HUES64 (cell line): ENCODE results near the gene SHROOM1.
"Not testable (repeated sequence)": the region's sequence is repeated elsewhere in the genome, so short reads cannot be mapped to it uniquely, and the experiment has no call there.

Experiments used
- H3K27ac ChIP-seq: 2 replicates; pipeline ENCODE4 v1.7.0; 2013; ENCODE audit warnings: low read depth, low read length, inconsistent platforms
- H3K27me3 ChIP-seq: 2 replicates; pipeline ENCODE4 v1.6.1; 2013; ENCODE audit warnings: mild to moderate bottlenecking, low read length; ENCODE audit not compliant: insufficient read depth
- H3K36me3 ChIP-seq: 2 replicates; pipeline ENCODE4 v1.6.1; 2013; ENCODE audit warnings: mild to moderate bottlenecking, low read length; ENCODE audit not compliant: insufficient read depth
- H3K4me1 ChIP-seq: 2 replicates; pipeline ENCODE4 v1.6.1; 2013; ENCODE audit warnings: mild to moderate bottlenecking, low read length, moderate library complexity; ENCODE audit not compliant: insufficient read depth
- H3K4me3 ChIP-seq: 2 replicates; pipeline ENCODE4 v1.5.1; 2013; ENCODE audit warnings: mild to moderate bottlenecking, low read length, moderate library complexity
- H3K9ac ChIP-seq: 2 replicates; pipeline ENCODE4 v1.6.1; 2013; ENCODE audit warnings: mild to moderate bottlenecking, low read depth, low read length
- H3K9me3 ChIP-seq: 2 replicates; pipeline ENCODE4 v1.6.1; 2013; ENCODE audit warnings: low read depth, low read length; ENCODE audit not compliant: insufficient read depth
- WGBS: fragments of 150-250, 120-280 bp; methylation state at CpG from one replicate; pipeline ENCODE4 v1.1.7; 2013; ENCODE audit warnings: missing lambda C conversion rate; 5-methylcytosine and 5-hydroxymethylcytosine counted together

Gene SHROOM1

GRCh38 chr5:132867046-132867451, 36.6 kb upstream of the SHROOM1 start:
- Histone ChIP-seq H3K4me1 (peaks cover 9% of the 10 kb centered on the region; the same call in 1 of the 2 replicates), H3K36me3 (peaks cover 27% of the 10 kb centered on the region), H3K4me3 (peak overlapping the region; percentile 90), H3K9me3 (no peaks in the 10 kb centered on the region), H3K9ac (peak overlapping the region; percentile 92), H3K27me3 (no peaks in the 10 kb centered on the region; the same call in 1 of the 2 replicates), H3K27ac (peak overlapping the region; percentile 82)
- 2% methylated on average over 13 of the region's 13 CpGs for WGBS

GRCh38 chr5:132866342-132867045, 36.0 kb upstream of the SHROOM1 start, which contains the start of the genes GDF9 and UQCRQ:
Gene GDF9, minus strand, starts transcription at chr5:132866469. Its CDS starts 1,936 bp downstream, at chr5:132864533.
Gene UQCRQ, plus strand, starts transcription at chr5:132866642. Its CDS starts 240 bp downstream, at chr5:132866882.
- Histone ChIP-seq H3K27ac (peak within 1 kb of the TSS; percentile 87), H3K4me1 (peaks cover 9% of the 10 kb centered on the region; the same call in 1 of the 2 replicates), H3K9ac (peak within 1 kb of the TSS; percentile 92), H3K36me3 (peaks cover 26% of the 10 kb centered on the region), H3K27me3 (no peaks in the 10 kb centered on the region; the same call in 1 of the 2 replicates), H3K4me3 (peak within 1 kb of the TSS; percentile 90), H3K9me3 (no peaks in the 10 kb centered on the region)
- under 1% methylated on average over 55 of the region's 55 CpGs for WGBS

GRCh38 chr5:132865668-132866341, 35.4 kb upstream of the SHROOM1 start:
- no peaks in the 10 kb centered on the region for H3K9me3 ChIP-seq
- H3K9ac ChIP-seq: peak overlapping the region; percentile 64
- H3K4me3 ChIP-seq: peak overlapping the region; percentile 90
- WGBS: 47% methylated on average over 30 of the region's 30 CpGs
- H3K27ac ChIP-seq: peak overlapping the region; percentile 87
- H3K36me3 ChIP-seq: peaks cover 26% of the 10 kb centered on the region
- no peaks in the 10 kb centered on the region; the same call in 1 of the 2 replicates for H3K27me3 ChIP-seq
- peaks cover 9% of the 10 kb centered on the region; the same call in 1 of the 2 replicates for H3K4me1 ChIP-seq

- H3K9me3 ChIP-seq: no peaks in the 10 kb centered on the region
- WGBS: 80% methylated on average over 3 of the region's 5 CpGs
- peaks cover 4% of the 10 kb centered on the region; the same call in 1 of the 2 replicates for H3K4me1 ChIP-seq
- H3K4me3 ChIP-seq: no peak overlapping the region
- no peak overlapping the region for H3K27ac ChIP-seq
- H3K9ac ChIP-seq: no peak overlapping the region
- no peaks in the 10 kb centered on the region for H3K36me3 ChIP-seq
- H3K27me3 ChIP-seq: no peaks in the 10 kb centered on the region; the same call in 1 of the 2 replicates
Measured at GRCh38 chr5:132860742-132861141, 30.3 kb upstream of the SHROOM1 start.

GRCh38 chr5:132859889-132860437, 29.5 kb upstream of the SHROOM1 start:
- H3K9me3 ChIP-seq: no peaks in the 10 kb centered on the region
- H3K4me1 ChIP-seq: no peaks in the 10 kb centered on the region; the same call in 1 of the 2 replicates
- H3K27me3 ChIP-seq: no peaks in the 10 kb centered on the region; the same call in 1 of the 2 replicates
- H3K36me3 ChIP-seq: no peaks in the 10 kb centered on the region
- no peak overlapping the region for H3K9ac ChIP-seq
- WGBS: 89% methylated on average over 2 of the region's 2 CpGs
- H3K4me3 ChIP-seq: no peak overlapping the region
- H3K27ac ChIP-seq: no peak overlapping the region

- Histone ChIP-seq H3K9ac (no peak overlapping the region), H3K4me3 (no peak overlapping the region), H3K4me1 (peaks cover 11% of the 10 kb centered on the region), H3K9me3 (no peaks in the 10 kb centered on the region), H3K36me3 (no peaks in the 10 kb centered on the region), H3K27ac (no peak overlapping the region), H3K27me3 (no peaks in the 10 kb centered on the region)
- WGBS: 96% methylated on average over 3 of the region's 3 CpGs
Measured at GRCh38 chr5:132856011-132856410, 25.6 kb upstream of the SHROOM1 start.

- not testable (repeated sequence) for H3K9ac ChIP-seq
- WGBS: 91% methylated on average over 5 of the region's 5 CpGs
Measured at GRCh38 chr5:132854992-132855391, 24.5 kb upstream of the SHROOM1 start.

GRCh38 chr5:132854301-132854700, 23.9 kb upstream of the SHROOM1 start:
- H3K9ac ChIP-seq: no peak overlapping the region
- no peak overlapping the region for H3K4me3 ChIP-seq
- peaks cover 11% of the 10 kb centered on the region for H3K4me1 ChIP-seq
- H3K9me3 ChIP-seq: no peaks in the 10 kb centered on the region
- H3K27me3 ChIP-seq: no peaks in the 10 kb centered on the region
- no peaks in the 10 kb centered on the region for H3K36me3 ChIP-seq
- no peak overlapping the region for H3K27ac ChIP-seq
- 57% methylated on average over 3 of the region's 3 CpGs for WGBS

More at GRCh38 chr5:132854992-132855391, 24.5 kb upstream of the SHROOM1 start:
- not testable (repeated sequence) for H3K27ac ChIP-seq, H3K27me3 ChIP-seq, H3K4me3 ChIP-seq, H3K36me3 ChIP-seq, H3K9me3 ChIP-seq
- H3K4me1 ChIP-seq: peaks cover 11% of the 10 kb centered on the region

- no peak overlapping the region for H3K27ac ChIP-seq
- H3K4me3 ChIP-seq: no peak overlapping the region
- H3K9me3 ChIP-seq: no peaks in the 10 kb centered on the region
- no peaks in the 10 kb centered on the region for H3K27me3 ChIP-seq
- no peaks in the 10 kb centered on the region for H3K36me3 ChIP-seq
- WGBS: 79% methylated on average over 1 of the region's 1 CpG
- peaks cover 11% of the 10 kb centered on the region for H3K4me1 ChIP-seq
- H3K9ac ChIP-seq: no peak overlapping the region
Measured at GRCh38 chr5:132853790-132854189, 23.3 kb upstream of the SHROOM1 start.

- WGBS: 95% methylated on average over 3 of the region's 3 CpGs
Measured at GRCh38 chr5:132853323-132853722, 22.9 kb upstream of the SHROOM1 start.

GRCh38 chr5:132850066-132850465, 19.6 kb upstream of the SHROOM1 start:
- no peaks in the 10 kb centered on the region for H3K36me3 ChIP-seq
- H3K9me3 ChIP-seq: no peaks in the 10 kb centered on the region
- peaks cover 11% of the 10 kb centered on the region for H3K4me1 ChIP-seq
- no peak overlapping the region for H3K4me3 ChIP-seq
- H3K27me3 ChIP-seq: no peaks in the 10 kb centered on the region
- H3K27ac ChIP-seq: no peak overlapping the region
- WGBS: 90% methylated on average over 1 of the region's 2 CpGs
- H3K9ac ChIP-seq: no peak overlapping the region

More at GRCh38 chr5:132853323-132853722, 22.9 kb upstream of the SHROOM1 start:
- Histone ChIP-seq H3K9me3 (no peaks in the 10 kb centered on the region), H3K4me3 (no peak overlapping the region), H3K9ac (no peak overlapping the region), H3K4me1 (peaks cover 11% of the 10 kb centered on the region), H3K27ac (no peak overlapping the region), H3K36me3 (no peaks in the 10 kb centered on the region), H3K27me3 (no peaks in the 10 kb centered on the region)
